PC-9 (cell line): ENCODE measurements around the gene ZNF573.

Experiments
- CTCF ChIP-seq: fragments of 200-600 bp; sonication (generic); conservative IDR thresholded peaks from 2 replicates; pipeline ENCODE4 v1.6.1; 2017; ENCODE audit warnings: mixed run types, antibody characterized with exemption, mild to moderate bottlenecking, moderate library complexity
- EZH2 ChIP-seq: fragments of 200-600 bp; sonication (generic); IDR thresholded peaks from 2 replicates; pipeline ENCODE4 v1.8.0; 2017; ENCODE audit warnings: antibody characterized with exemption, low read depth

GRCh38 chr19:37778613-37779126 lies 716 bp downstream of the ZNF573 start:
- no peak for TF ChIP-seq CTCF
- no peak for TF ChIP-seq EZH2
